Astrocyte of the spinal cord (primary cell): Measurements from ENCODE around the gene C1QL2.

Experiments
- DNase-seq: peaks from one replicate; pipeline ENCODE4 v3.0.0; 2011; ENCODE audit warnings: low read depth, low spot score
- H3K4me3 ChIP-seq: 2 replicates; pipeline ENCODE4 v1.5.1; 2011; ENCODE audit warnings: low read depth, mild to moderate bottlenecking, low read length, moderate library complexity
- CTCF ChIP-seq: IDR thresholded peaks from 2 replicates; pipeline ENCODE4 v1.5.1; 2012; ENCODE audit warnings: low read depth, mild to moderate bottlenecking, low read length, inconsistent platforms
- in situ Hi-C: cut with HindIII; loops from 2 replicates; pipeline ENCODE4 v1.10.0; 2017; ENCODE audit warnings: low sequenced_read_pairs

The C1QL2 gene

DNA sequence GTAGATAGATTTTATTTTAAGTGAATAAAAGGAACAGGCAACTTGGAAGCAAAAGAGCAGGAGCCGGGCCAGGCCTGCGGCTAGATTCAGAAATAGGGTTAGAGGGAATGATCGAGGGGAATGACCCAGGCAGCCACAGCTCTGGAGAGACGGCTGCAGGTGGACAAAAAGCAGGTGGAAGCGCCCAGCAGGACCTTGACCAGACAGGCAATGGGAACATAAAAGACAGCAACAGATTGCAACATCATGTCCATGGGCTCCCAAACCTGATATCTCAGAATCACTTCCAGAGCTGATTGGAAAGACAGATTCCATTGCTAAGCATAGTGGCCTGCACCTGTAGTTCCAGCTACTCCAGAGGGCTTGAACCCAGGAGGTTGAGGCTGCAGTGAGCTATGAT, 36.5 kb upstream of the C1QL2 start:
- H3K4me3 ChIP-seq, result no peak overlapping the region
- in situ Hi-C loops, result no loop called here
- no peak for DNase-seq
- no peak for TF ChIP-seq CTCF

- DNase-seq, result no peak
- no peak for TF ChIP-seq CTCF
- no peak overlapping the region for H3K4me3 ChIP-seq
- in situ Hi-C loops, result no loop called here
Measured at GRCh38 chr2:119192893-119193292, 34.3 kb upstream of the C1QL2 start.

- in situ Hi-C loops, result no loop called here
- DNase-seq, result no peak
- no peak overlapping the region for H3K4me3 ChIP-seq
- TF ChIP-seq CTCF, result no peak
Measured at GRCh38 chr2:119190321-119191111, 32.0 kb upstream of the C1QL2 start.

DNA sequence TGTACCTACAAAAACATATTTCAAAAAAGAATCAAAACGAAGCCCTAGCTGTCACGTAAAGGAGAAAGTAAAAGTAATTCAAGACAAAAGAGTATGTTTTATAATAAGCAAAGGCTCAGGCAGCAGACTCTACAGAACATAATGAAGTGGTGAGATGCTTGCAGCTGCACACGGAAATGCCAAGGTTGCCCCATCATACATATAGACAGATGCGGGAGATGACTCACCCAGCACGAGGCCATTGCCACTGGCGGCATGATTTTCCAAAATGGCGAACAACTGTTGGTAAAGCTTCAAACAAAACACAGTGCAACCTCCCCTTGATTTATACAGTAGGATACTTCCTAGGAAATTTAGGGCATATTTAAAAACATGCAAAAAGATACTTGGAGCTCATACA, 26.0 kb upstream of the C1QL2 start:
- TF ChIP-seq CTCF, result no peak
- no peak for DNase-seq
- in situ Hi-C loops, result no loop called here
- H3K4me3 ChIP-seq, result no peak overlapping the region

GRCh38 chr2:119181791-119182445, 23.4 kb upstream of the C1QL2 start:
- no peak for TF ChIP-seq CTCF
- DNase-seq, result no peak
- in situ Hi-C loops, result no loop called here

DNA sequence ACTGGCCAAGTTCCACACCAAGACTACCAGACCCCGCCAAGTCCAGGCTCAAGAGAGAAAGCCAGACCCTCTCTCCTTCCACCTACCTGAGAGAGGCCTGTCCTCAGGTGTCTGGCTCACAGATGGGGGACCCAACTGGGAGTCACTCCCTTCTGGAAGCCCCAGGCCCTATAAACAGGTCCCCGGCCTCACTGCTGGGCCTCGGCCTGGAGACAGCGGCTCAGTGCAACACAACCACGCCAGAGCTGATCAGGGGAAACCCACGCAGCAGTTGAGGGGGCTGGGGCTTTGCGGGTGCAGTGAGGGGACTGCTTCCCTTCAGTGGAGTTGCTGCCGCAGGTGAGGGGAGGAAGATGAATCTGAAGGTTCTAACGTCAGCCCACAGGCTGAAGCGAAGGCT, 22.8 kb upstream of the C1QL2 start:
- H3K4me3 ChIP-seq, result no peak overlapping the region
- in situ Hi-C loops, result no loop called here
- no peak for TF ChIP-seq CTCF
- DNase-seq, result no peak

More at GRCh38 chr2:119181791-119182445, 23.4 kb upstream of the C1QL2 start:
- no peak overlapping the region for H3K4me3 ChIP-seq
